Thymus (tissue), 11 donors: ENCODE data around the gene MRNIP. TPM values are rescaled to one million over a fixed set of nuclear protein-coding genes. Genes with fewer than 3 reads are reported as not detected.
"Not testable (repeated sequence)": the region's sequence is repeated elsewhere in the genome, so short reads cannot be mapped to it uniquely, and the experiment has no call there.

ENCODE experiments used
- DNase-seq, 9 donors: peaks; one replicate each; pipeline ENCODE4 v3.0.0-alpha.2; 2013; ENCODE audit warnings: low spot score in 9 of 9, low read depth in 6 of 9, missing footprints in 1 of 9
- H3K27ac ChIP-seq, 2 donors: one replicate each; pipeline ENCODE4 v1.5.1; 2013; ENCODE audit warnings: control low read depth in 1 of 2, low read depth in 1 of 2, low read length in 1 of 2, mild to moderate bottlenecking in 1 of 2, moderate library complexity in 1 of 2
- H3K27me3 ChIP-seq, 2 donors: one replicate each; pipeline ENCODE4 v1.5.1; 2013; ENCODE audit warnings: low read length in 1 of 2; ENCODE audit not compliant: control insufficient read depth in 2 of 2, insufficient read depth in 1 of 2
- H3K36me3 ChIP-seq, 2 donors: one replicate each; pipeline ENCODE4 v1.5.1; 2013; ENCODE audit warnings: low read length in 1 of 2, mild to moderate bottlenecking in 1 of 2, moderate library complexity in 1 of 2; ENCODE audit not compliant: control insufficient read depth in 2 of 2, insufficient read depth in 2 of 2
- H3K4me1 ChIP-seq, 2 donors: one replicate each; pipeline ENCODE4 v1.5.1; 2013; ENCODE audit warnings: low read length in 2 of 2; ENCODE audit not compliant: control insufficient read depth in 2 of 2, insufficient read depth in 2 of 2
- H3K4me3 ChIP-seq, 2 donors: one replicate each; pipeline ENCODE4 v1.5.1; 2013; ENCODE audit warnings: low read length in 2 of 2, control low read depth in 1 of 2, mild to moderate bottlenecking in 1 of 2
- H3K9me3 ChIP-seq, 2 donors: one replicate each; pipeline ENCODE4 v1.5.1; 2013; ENCODE audit warnings: low read length in 1 of 2, mild to moderate bottlenecking in 1 of 2; ENCODE audit not compliant: control insufficient read depth in 2 of 2, insufficient read depth in 1 of 2
- WGBS: extraction: QIAGEN DNeasy Blood & Tissue Kit; methylation state at CpG from one replicate; pipeline ENCODE4 v1.1.7; 2013; 5-methylcytosine and 5-hydroxymethylcytosine counted together
- polyA plus RNA-seq: library from polyadenylated mRNA; stranded (reverse); fragments of 200-250 nt; gene quantifications from one replicate; pipeline ENCODE4 v1.2.3, GENCODE V29; 2013
- total RNA-seq: library from RNA; stranded (reverse); fragments of 120-200 nt; gene quantifications from one replicate; pipeline ENCODE4 v1.2.4, GENCODE V29; 2013
- donor health status: healthy.

MRNIP gene
- total and polyA plus RNA-seq, 2 donors: 10.2 to 43.9 TPM

DNA sequence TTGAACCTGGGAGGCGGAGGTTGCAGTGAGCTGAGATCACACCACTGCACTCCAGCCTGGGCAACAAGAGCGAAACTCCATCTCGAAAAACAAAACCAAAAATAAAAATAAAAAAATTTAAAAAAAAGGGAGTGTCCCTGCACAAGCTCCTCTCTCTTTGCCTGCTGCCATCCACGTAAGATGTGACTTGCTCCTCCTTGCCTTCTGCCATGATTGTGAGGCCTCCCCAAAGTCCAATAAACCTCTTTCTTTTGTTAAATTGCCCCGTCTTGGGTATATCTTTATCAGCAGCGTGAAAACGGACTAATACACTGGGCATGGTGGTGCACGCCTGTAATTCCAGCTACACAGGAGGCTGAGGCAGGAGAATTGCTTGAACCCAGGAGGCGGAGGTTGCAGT lies 69.3 kb downstream of the MRNIP start:
- Histone ChIP-seq H3K27me3 (peaks cover 0 to 19% of the 10 kb centered on the region in 2 donors), H3K9me3 (peaks cover 0 to 11% of the 10 kb centered on the region in 2 donors), H3K4me1 (peaks cover 5 to 11% of the 10 kb centered on the region in 2 donors)
- not testable (repeated sequence) for DNase-seq, H3K36me3 ChIP-seq, H3K4me3 ChIP-seq, H3K27ac ChIP-seq
- 97% methylated on average over 9 of the region's 9 CpGs for whole genome bisulfite sequencing

DNA sequence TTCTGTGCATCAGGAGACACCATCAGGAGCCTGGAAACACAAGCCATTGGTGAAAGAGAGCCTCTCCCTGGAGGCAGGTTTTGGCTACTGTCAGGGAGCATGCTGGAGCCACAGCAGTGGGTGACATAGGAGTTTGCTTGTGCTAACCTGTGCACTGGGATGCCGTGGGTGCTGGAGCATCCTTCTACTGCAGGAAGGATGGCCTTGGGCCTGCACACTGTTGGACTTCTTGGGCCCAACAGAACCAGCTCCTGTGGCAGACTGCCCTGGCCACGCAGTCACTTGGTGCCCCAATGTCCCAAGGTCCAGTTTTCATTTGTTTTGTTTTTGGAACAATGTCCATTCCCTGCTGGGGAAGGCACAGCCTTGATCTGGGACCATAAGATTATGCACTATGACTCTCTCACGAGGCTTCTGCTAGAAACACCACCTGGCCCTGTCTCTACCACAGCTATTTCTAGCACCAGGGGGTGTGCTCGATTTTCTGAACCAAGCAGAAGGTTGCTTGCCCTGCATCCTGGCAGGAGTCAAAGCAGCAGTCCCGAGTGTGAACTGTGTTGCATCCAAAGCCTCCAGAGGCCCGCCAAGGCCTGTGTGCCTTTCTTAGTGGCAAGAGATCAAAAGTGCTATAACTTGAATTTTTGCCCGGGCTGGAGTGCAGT lies 70.3 kb downstream of the MRNIP start:
- H3K4me3 ChIP-seq: no peak overlapping the region
- no peaks in the 10 kb centered on the region for H3K36me3 ChIP-seq
- 92% methylated on average over 7 of the region's 7 CpGs for WGBS
- peaks cover 0 to 11% of the 10 kb centered on the region in 2 donors for H3K9me3 ChIP-seq
- peaks cover 0 to 9% of the 10 kb centered on the region in 2 donors for H3K27me3 ChIP-seq
- peaks cover 0 to 1% of the 10 kb centered on the region in 2 donors for H3K4me1 ChIP-seq
- DNase-seq: no peak
- no peak overlapping the region for H3K27ac ChIP-seq

Other genes with a start within 250 kb of the MRNIP start
- 612 TPM for gene HNRNPH1, start 235.1 kb downstream of the MRNIP start, total RNA-seq
- 582 TPM for gene HNRNPH1, start 235.1 kb downstream of the MRNIP start, polyA plus RNA-seq
- 0.19 TPM for gene CBY3, start 177.8 kb downstream of the MRNIP start, total RNA-seq
- gene CBY3, start 177.8 kb downstream of the MRNIP start, polyA plus RNA-seq: 0.07 TPM
- 173 TPM for gene CANX, start 159.8 kb downstream of the MRNIP start, total RNA-seq
- gene CANX, start 159.8 kb downstream of the MRNIP start, polyA plus RNA-seq: 86.1 TPM
- gene MAML1, start 126.0 kb downstream of the MRNIP start, total RNA-seq: 10.5 TPM
- gene MAML1, start 126.0 kb downstream of the MRNIP start, polyA plus RNA-seq: 13.3 TPM
- gene LTC4S, start 64.8 kb downstream of the MRNIP start, total RNA-seq: 2.7 TPM
- gene LTC4S, start 64.8 kb downstream of the MRNIP start, polyA plus RNA-seq: 2.8 TPM
- gene MGAT4B, start 52.0 kb downstream of the MRNIP start, total RNA-seq: 23.6 TPM
- 56.7 TPM for gene MGAT4B, start 52.0 kb downstream of the MRNIP start, polyA plus RNA-seq
- 97.9 TPM for gene SQSTM1, start 37.9 kb downstream of the MRNIP start, total RNA-seq
- gene SQSTM1, start 37.9 kb downstream of the MRNIP start, polyA plus RNA-seq: 253 TPM
- 13.9 TPM for gene TBC1D9B, start 49.1 kb upstream of the MRNIP start, total RNA-seq
- gene TBC1D9B, start 49.1 kb upstream of the MRNIP start, polyA plus RNA-seq: 69.4 TPM
- 20.5 TPM for gene RNF130, start 212.9 kb upstream of the MRNIP start, total RNA-seq
- gene RNF130, start 212.9 kb upstream of the MRNIP start, polyA plus RNA-seq: 69.2 TPM